Activated naive CD4-positive, alpha-beta T cell treated with anti-CD3 and anti-CD28 coated beads for 36 hours (primary cell): ENCODE results near the gene ITGA3. TPM values are rescaled to one million over a fixed set of nuclear protein-coding genes. Genes with fewer than 3 reads are reported as not detected.
A peak's percentile ranks its signal among the peaks of the same experiment; 100 is the strongest.

ENCODE experiments used
- CTCF ChIA-PET: fragments of 350-600 bp; sonication (Branson Sonifier 250); formaldehyde crosslinking; loops from one replicate; lab custom pipeline; 2021; ENCODE audit warnings: antibody characterized with exemption; lab: Charles Lee
- DNase-seq: peaks from one replicate; pipeline ENCODE4 v3.0.0-alpha.2; 2020
- H3K27ac Mint-ChIP-seq: one replicate; pipeline ENCODE4 v1.8.0; 2021; ENCODE audit warnings: mild to moderate bottlenecking, mixed read lengths
- H3K27me3 Mint-ChIP-seq: one replicate; pipeline ENCODE4 v1.8.0; 2021; ENCODE audit warnings: low read depth, mixed read lengths
- H3K36me3 Mint-ChIP-seq: one replicate; pipeline ENCODE4 v1.8.0; 2021; ENCODE audit warnings: low read depth, mixed read lengths
- H3K4me1 Mint-ChIP-seq: one replicate; pipeline ENCODE4 v1.8.0; 2021; ENCODE audit warnings: low read depth, mixed read lengths
- H3K4me3 Mint-ChIP-seq: one replicate; pipeline ENCODE4 v1.8.0; 2021; ENCODE audit warnings: mild to moderate bottlenecking, moderate library complexity, mixed read lengths
- H3K9me3 Mint-ChIP-seq: one replicate; pipeline ENCODE4 v1.8.0; 2021; ENCODE audit warnings: mixed read lengths
- intact Hi-C: fragments of 100-400 bp; cut with micrococcal nuclease; formaldehyde crosslinking; loops from one replicate; pipeline ENCODE4 v1.15.1; 2023
- total RNA-seq, 2 experiments: library from RNA; stranded (reverse); gene quantifications; one replicate each; pipeline ENCODE4 v1.2.3, GENCODE V29; 2021

The ITGA3 gene
- total RNA-seq, 2 experiments from 2014 or later: 17.9 to 19.3 TPM

GRCh38 chr17:50076591-50077235, 20.8 kb downstream of the ITGA3 start:
- DNase-seq: no peak
- Mint-ChIP-seq H3K4me3 (no peak overlapping the region), H3K36me3 (peaks cover 11% of the 10 kb centered on the region), H3K9me3 (peaks cover 2% of the 10 kb centered on the region), H3K27me3 (no peaks in the 10 kb centered on the region), H3K4me1 (no peaks in the 10 kb centered on the region), H3K27ac (no peak overlapping the region)
- CTCF ChIA-PET: interaction anchor here (1.8 kb wide), 1 partner anchor 17 kb away, joined by 4 read pairs; no protein-coding TSS in a partner anchor
- intact Hi-C loops: no loop called here

GRCh38 chr17:50078430-50078829, 22.5 kb downstream of the ITGA3 start:
- Mint-ChIP-seq H3K36me3 (peaks cover 11% of the 10 kb centered on the region), H3K9me3 (no peaks in the 10 kb centered on the region), H3K4me3 (no peak overlapping the region), H3K4me1 (no peaks in the 10 kb centered on the region), H3K27ac (no peak overlapping the region), H3K27me3 (no peaks in the 10 kb centered on the region)
- intact Hi-C loops: no loop called here
- CTCF ChIA-PET: interaction anchor here (0.6 to 2.5 kb wide), 5 partner anchors 9 to 57 kb away, joined by 3 to 14 read pairs (median 5); partner anchors contain the start of gene ITGA3
- no peak for DNase-seq

GRCh38 chr17:50079334-50080095, 23.6 kb downstream of the ITGA3 start:
- DNase-seq: no peak
- no peaks in the 10 kb centered on the region for H3K9me3 Mint-ChIP-seq
- no peaks in the 10 kb centered on the region for H3K27me3 Mint-ChIP-seq
- H3K27ac Mint-ChIP-seq: no peak overlapping the region
- CTCF ChIA-PET: interaction anchor here (1.2 to 2.5 kb wide), 4 partner anchors 8 to 54 kb away, joined by 3 to 14 read pairs (median 8); partner anchors contain the start of gene ITGA3
- H3K4me1 Mint-ChIP-seq: no peaks in the 10 kb centered on the region
- no peak overlapping the region for H3K4me3 Mint-ChIP-seq
- peaks cover 9% of the 10 kb centered on the region for H3K36me3 Mint-ChIP-seq
- intact Hi-C loops: no loop called here

- no peak for DNase-seq
- Mint-ChIP-seq H3K27ac (no peak overlapping the region), H3K27me3 (no peaks in the 10 kb centered on the region), H3K4me3 (no peak overlapping the region), H3K9me3 (no peaks in the 10 kb centered on the region), H3K36me3 (peaks cover 9% of the 10 kb centered on the region), H3K4me1 (no peaks in the 10 kb centered on the region)
- intact Hi-C loops: no loop called here
- CTCF ChIA-PET: interaction anchor here (1.2 to 1.4 kb wide), 2 partner anchors 23 to 54 kb away, joined by 3 to 4 read pairs; no protein-coding TSS in a partner anchor
These were observed 24.2 kb downstream of the ITGA3 start for GRCh38 chr17:50080096-50080480.

GRCh38 chr17:50080827-50081226, 24.9 kb downstream of the ITGA3 start:
- Mint-ChIP-seq H3K36me3 (peaks cover 9% of the 10 kb centered on the region), H3K4me3 (no peak overlapping the region), H3K9me3 (no peaks in the 10 kb centered on the region), H3K27me3 (no peaks in the 10 kb centered on the region), H3K4me1 (no peaks in the 10 kb centered on the region), H3K27ac (no peak overlapping the region)
- intact Hi-C loops: no loop called here
- CTCF ChIA-PET: interaction anchor here (1.4 to 2.3 kb wide), 2 partner anchors 13 to 24 kb away, joined by 4 to 15 read pairs; no protein-coding TSS in a partner anchor
- no peak for DNase-seq

GRCh38 chr17:50081757-50082156, 25.8 kb downstream of the ITGA3 start:
- H3K4me1 Mint-ChIP-seq: no peaks in the 10 kb centered on the region
- H3K4me3 Mint-ChIP-seq: no peak overlapping the region
- no peaks in the 10 kb centered on the region for H3K9me3 Mint-ChIP-seq
- DNase-seq: no peak
- H3K27me3 Mint-ChIP-seq: no peaks in the 10 kb centered on the region
- CTCF ChIA-PET: interaction anchor here (0.6 to 2.3 kb wide), 4 partner anchors 10 to 56 kb away, joined by 3 to 15 read pairs (median 4); no protein-coding TSS in a partner anchor
- intact Hi-C loops: no loop called here
- peaks cover 9% of the 10 kb centered on the region for H3K36me3 Mint-ChIP-seq
- no peak overlapping the region for H3K27ac Mint-ChIP-seq

- no peak overlapping the region for H3K4me3 Mint-ChIP-seq
- peak; percentile 85 for DNase-seq
- H3K27ac Mint-ChIP-seq: no peak overlapping the region
- CTCF ChIA-PET: interaction anchor here (0.5 to 2.7 kb wide), 39 partner anchors 9 to 804 kb away, joined by 3 to 92 read pairs (median 4); partner anchors contain the start of gene ITGA3
- H3K36me3 Mint-ChIP-seq: no peaks in the 10 kb centered on the region
- no peaks in the 10 kb centered on the region for H3K9me3 Mint-ChIP-seq
- no peaks in the 10 kb centered on the region for H3K27me3 Mint-ChIP-seq
- H3K4me1 Mint-ChIP-seq: no peaks in the 10 kb centered on the region
- intact Hi-C loops: loop anchor here (1.0 to 5.0 kb wide), 5 partner anchors 32 to 520 kb away; no protein-coding TSS in a partner anchor
These were observed 31.5 kb downstream of the ITGA3 start for GRCh38 chr17:50087246-50087911.

GRCh38 chr17:50087912-50088405, 32.0 kb downstream of the ITGA3 start:
- CTCF ChIA-PET: interaction anchor here (0.6 to 2.7 kb wide), 32 partner anchors 9 to 148 kb away, joined by 3 to 92 read pairs (median 5); partner anchors contain the start of gene ITGA3
- Mint-ChIP-seq H3K4me1 (no peaks in the 10 kb centered on the region), H3K27me3 (no peaks in the 10 kb centered on the region), H3K4me3 (no peak overlapping the region), H3K27ac (no peak overlapping the region), H3K9me3 (no peaks in the 10 kb centered on the region), H3K36me3 (no peaks in the 10 kb centered on the region)
- DNase-seq: no peak
- intact Hi-C loops: loop anchor here (1.0 to 5.0 kb wide), 5 partner anchors 33 to 521 kb away; no protein-coding TSS in a partner anchor

- CTCF ChIA-PET: interaction anchor here (2.6 to 5.6 kb wide), 2 partner anchors 11 to 60 kb away, joined by 12 to 84 read pairs; no protein-coding TSS in a partner anchor
- Mint-ChIP-seq H3K4me1 (no peaks in the 10 kb centered on the region), H3K4me3 (no peak overlapping the region), H3K27ac (no peak overlapping the region), H3K36me3 (no peaks in the 10 kb centered on the region), H3K9me3 (no peaks in the 10 kb centered on the region), H3K27me3 (no peaks in the 10 kb centered on the region)
- no peak for DNase-seq
- intact Hi-C loops: loop anchor here (5.0 kb wide), 1 partner anchor 137 kb away; no protein-coding TSS in a partner anchor
These were observed 33.3 kb downstream of the ITGA3 start for GRCh38 chr17:50088952-50089825.

GRCh38 chr17:50090071-50090470, 34.2 kb downstream of the ITGA3 start:
- no peak for DNase-seq
- Mint-ChIP-seq H3K4me3 (no peak overlapping the region), H3K27me3 (no peaks in the 10 kb centered on the region), H3K27ac (no peak overlapping the region), H3K4me1 (peaks cover 2% of the 10 kb centered on the region), H3K36me3 (no peaks in the 10 kb centered on the region), H3K9me3 (no peaks in the 10 kb centered on the region)
- intact Hi-C loops: no loop called here
- CTCF ChIA-PET: interaction anchor here (5.6 kb wide), 1 partner anchor 61 kb away, joined by 84 read pairs; no protein-coding TSS in a partner anchor
